Stimulated activated CD4-positive, alpha-beta T cell treated with anti-CD3 and anti-CD28 coated beads, Interleukin-4, amount 100 ng/mL, for 4 hours (primary cell): ENCODE data around the gene C16orf74.

Source experiments
- DNase-seq, 2 experiments: peaks; one replicate each; pipeline ENCODE4 v3.0.0-alpha.2; 2020

C16orf74 gene

GRCh38 chr16:85668676-85669424 is 82.0 kb downstream of the C16orf74 start:
- no peak for DNase-seq

GRCh38 chr16:85667841-85668413 is 83.0 kb downstream of the C16orf74 start:
- DNase-seq = no peak

DNA sequence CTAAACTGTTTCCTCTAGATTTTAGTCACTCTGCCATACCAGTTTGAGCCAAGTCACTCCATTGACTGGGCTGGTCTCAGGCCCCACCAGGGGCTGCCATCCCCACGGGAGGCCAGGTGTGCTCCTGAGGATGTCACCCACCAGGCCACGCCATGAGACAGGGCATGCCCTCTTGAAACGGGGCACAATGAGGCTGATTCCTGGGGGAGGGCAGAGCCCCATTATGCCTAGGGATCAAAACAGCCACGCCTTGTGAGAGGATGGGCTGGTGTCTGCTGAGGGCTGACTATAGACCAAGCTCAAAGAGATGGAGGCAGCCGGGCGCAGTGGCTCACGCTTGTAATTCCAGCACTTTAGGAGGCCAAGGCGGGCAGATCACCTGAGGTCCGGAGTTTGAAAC is 83.6 kb downstream of the C16orf74 start:
- no peak for DNase-seq

GRCh38 chr16:85665929-85666328 is 85.0 kb downstream of the C16orf74 start:
- DNase-seq = no peak

- DNase-seq = no peak
Measured at GRCh38 chr16:85665373-85665740, 85.5 kb downstream of the C16orf74 start.

DNA sequence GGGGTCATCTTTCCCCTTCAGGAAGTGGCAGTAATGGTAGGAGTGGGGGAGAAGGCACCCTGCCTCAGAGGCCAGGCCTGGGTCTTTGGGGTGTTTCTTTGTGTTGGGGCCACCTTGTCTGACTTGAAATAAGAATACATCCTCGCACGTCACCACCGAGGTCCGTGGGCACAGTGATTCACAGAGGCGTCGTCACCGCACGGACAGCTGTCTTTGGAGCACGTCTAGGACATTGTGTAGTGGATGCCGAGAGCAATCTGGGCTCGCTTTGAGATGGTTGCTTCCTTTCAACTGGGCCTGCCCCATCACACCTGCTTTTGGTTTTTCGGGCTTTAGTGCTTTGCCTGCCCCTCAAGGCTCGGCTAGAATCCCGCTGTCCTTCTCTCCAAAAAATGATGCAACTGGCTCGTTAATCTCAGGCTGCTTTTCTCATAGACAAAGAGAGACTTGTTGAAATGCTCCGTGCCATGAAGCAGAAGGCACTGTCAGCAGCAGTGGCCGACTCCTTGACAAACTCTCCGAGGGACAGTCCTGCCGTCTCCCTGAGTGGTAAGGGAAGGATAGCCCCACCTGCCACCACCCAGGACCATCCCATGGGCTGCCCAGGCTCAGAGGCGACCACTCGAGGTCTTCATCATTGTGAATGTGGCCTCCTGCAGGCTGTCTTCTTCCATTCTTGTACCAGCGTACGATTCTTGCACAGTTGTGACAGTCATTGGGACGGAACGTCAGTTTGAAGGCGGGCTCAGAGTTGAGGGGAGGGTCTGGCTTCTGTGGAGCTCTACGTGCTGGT is 86.1 kb downstream of the C16orf74 start:
- DNase-seq = no peak

DNA sequence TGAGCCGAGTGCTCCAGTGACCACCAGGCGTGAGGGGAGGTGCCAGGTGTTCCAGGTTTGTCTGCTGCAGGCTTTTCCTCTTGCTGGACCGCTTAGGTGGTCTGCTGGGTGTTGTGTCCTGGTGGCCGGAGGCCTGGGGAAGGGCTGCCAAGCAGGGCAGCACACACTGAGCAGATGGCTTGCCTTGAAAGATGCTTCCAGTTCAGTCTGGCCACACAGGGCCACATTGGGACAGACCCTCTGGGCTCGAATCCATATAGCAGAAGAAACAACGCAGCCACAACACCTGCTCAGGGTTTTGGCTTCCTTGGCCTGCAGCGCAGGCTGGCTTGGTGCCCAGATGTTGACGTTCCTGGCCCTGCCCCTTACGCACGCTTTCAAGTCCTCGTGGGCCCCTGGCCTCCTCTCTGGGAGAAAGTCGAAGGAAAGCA is 87.0 kb downstream of the C16orf74 start:
- DNase-seq = no peak

GRCh38 chr16:85662976-85663830 is 87.7 kb downstream of the C16orf74 start:
- DNase-seq = no peak

DNA sequence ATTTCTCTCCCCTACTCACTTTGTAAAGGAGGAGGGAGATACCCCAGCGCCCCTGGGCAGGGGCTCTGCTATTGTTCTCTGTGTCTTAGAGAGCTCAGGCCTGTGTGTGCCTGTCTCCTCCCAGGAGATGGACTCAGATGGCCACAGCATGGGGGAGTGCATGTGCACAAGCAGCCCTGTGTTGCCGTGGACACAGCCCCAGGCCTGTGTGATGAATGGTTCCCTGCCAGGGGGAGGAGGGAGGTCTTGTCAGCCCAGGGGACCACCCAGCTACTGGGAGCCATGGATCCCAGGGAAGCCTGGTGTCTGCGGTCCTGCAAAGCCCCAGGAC is 88.4 kb downstream of the C16orf74 start:
- no peak for DNase-seq

GRCh38 chr16:85661740-85662481 is 89.0 kb downstream of the C16orf74 start:
- DNase-seq = no peak

DNA sequence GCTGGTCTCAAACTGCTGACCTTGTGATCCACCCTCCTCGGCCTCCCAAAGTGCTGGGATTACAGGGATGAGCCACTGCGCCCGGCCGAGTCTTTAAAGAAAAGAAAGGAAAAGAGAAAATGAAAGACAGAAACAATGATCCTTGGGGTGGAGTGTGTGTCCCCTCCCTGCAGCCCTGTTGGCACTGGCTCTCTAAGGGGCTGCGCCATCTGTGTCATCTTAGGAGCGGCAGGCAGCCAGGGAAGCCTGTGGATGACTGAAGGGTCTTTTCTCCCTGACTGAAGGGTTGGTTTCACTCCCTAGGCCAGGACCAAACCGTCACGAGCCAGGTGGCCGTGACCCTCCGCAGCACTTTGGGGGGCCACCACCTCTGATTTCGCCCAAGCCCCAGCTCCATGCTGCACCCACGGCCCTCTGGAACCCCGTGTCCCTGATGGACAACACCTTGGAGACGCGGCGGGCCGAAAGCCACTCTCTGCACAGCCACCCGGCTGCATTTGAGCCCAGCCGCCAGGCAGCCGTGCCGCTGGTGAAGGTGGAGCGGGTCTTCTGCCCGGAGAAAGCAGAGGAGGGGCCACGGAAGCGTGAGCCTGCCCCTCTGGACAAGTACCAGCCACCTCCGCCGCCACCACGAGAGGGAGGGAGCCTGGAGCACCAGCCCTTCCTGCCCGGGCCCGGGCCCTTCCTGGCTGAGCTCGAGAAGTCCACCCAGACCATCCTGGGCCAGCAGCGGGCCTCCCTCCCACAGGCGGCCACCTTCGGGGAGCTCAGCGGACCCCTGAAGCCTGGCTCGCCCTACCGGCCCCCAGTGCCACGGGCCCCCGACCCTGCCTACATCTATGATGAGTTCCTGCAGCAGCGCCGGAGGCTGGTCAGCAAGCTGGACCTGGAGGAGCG is 89.8 kb downstream of the C16orf74 start:
- DNase-seq = no peak

DNA sequence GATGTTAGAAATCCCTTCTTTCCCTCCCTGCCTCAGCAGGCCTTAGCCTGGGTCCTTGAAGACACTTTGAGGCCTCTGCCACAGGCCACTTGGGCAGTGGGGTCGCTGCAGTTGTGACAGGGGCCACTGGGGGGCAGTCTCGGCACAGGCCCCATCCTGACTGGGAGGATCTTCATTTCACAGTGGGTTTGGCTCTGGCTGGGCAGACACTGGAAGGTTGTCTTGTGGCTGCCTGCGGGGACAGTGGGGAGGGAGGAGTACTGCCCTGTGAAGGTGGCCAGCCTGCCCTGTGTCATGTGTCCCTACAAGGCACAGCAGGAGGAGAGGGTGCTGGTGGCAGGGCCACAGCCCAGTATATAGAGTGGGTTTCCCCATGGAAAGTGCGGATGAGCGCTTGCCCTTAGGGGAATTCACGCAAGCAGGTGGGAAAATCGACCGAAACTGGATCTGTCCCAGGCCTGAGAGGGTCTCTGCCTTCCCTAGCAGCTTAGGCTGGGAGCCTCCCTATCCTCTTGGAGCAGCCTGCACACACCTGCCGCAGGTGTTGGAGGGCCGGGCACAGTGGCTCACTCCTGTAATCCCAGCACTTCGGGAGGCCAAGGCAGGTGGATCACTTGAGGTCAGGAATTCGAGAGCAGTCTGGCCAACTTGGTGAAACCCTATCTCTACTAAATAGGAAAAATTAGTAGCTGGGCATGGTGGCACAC is 90.9 kb downstream of the C16orf74 start:
- DNase-seq = peak; percentile 35 to 61

- no peak for DNase-seq
Measured at GRCh38 chr16:85659336-85659735, 91.6 kb downstream of the C16orf74 start.

DNA sequence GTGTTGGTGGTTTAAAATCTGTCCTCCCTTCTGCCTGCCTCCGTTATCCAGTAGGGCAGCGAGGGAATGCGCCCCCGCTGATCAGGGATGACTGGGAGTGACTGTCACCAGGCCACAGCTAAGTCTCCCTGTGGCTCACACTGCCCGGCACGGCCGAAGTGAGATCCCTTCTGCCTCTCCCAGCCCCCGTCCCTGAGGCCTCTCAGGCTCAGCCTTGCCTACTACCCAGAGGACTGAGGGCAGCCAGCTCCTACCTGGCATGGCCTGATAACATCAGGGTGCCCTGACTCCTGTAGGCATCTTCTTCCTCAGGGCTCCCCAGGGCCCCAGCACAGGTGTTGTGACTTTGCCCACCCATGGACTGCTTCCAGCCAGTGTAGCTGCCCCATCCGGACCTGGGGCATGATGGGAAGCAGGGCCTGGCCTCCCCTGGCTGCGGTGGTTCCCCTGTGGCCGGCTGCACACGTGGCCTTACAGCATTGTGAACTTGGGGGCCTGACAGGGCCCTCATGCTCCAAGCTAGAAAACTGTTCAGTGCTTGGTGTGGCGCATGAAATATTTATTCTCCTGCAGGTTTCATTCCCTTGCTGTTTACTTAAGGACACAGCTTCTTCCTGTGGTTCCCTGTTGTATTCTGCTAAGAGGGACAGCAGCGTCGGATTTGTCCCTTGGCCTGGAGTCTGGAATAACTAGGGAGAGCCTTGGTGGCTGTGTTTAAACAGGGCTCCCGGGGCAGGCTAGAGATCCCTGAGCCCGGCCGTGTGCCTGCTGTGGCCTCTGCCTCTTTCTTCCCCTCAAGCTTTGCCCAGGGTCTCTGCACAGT is 92.2 kb downstream of the C16orf74 start:
- DNase-seq = no peak

GRCh38 chr16:85657996-85658395 is 92.9 kb downstream of the C16orf74 start:
- DNase-seq = no peak
